Trophoblast cell (in vitro differentiated cells and primary cell): ENCODE data around the gene FSTL4.
A peak's percentile ranks its signal among the peaks of the same experiment; 100 is the strongest.

Source experiments
- DNase-seq, 2 donors: peaks; one replicate each; pipeline ENCODE4 v3.0.0-alpha.2; 2016
- H2AFZ ChIP-seq: 2 replicates; pipeline ENCODE4 v1.6.1; 2013; ENCODE audit warnings: low read length, moderate library complexity, mild to moderate bottlenecking; ENCODE audit not compliant: insufficient read depth, poor library complexity
- H2AK5ac ChIP-seq: 2 replicates; pipeline ENCODE4 v1.6.1; 2013; ENCODE audit warnings: mild to moderate bottlenecking, low read length
- H2BK120ac ChIP-seq: 2 replicates; pipeline ENCODE4 v1.6.1; 2013; ENCODE audit warnings: low read length, mild to moderate bottlenecking, moderate library complexity; ENCODE audit not compliant: insufficient read depth, poor library complexity
- H2BK12ac ChIP-seq: 2 replicates; pipeline ENCODE4 v1.6.1; 2013; ENCODE audit warnings: mild to moderate bottlenecking, low read length, moderate library complexity
- H2BK5ac ChIP-seq: 2 replicates; pipeline ENCODE4 v1.6.1; 2013; ENCODE audit warnings: low read length, low read depth, moderate library complexity, mild to moderate bottlenecking; ENCODE audit not compliant: poor library complexity
- H3K14ac ChIP-seq: 2 replicates; pipeline ENCODE4 v1.6.1; 2013; ENCODE audit warnings: mild to moderate bottlenecking, low read length
- H3K18ac ChIP-seq: 2 replicates; pipeline ENCODE4 v1.6.1; 2013; ENCODE audit warnings: mild to moderate bottlenecking, low read length
- H3K23ac ChIP-seq: 2 replicates; pipeline ENCODE4 v1.6.1; 2013; ENCODE audit warnings: low read length
- H3K27ac ChIP-seq: 2 replicates; pipeline ENCODE4 v1.5.1; 2013; ENCODE audit warnings: low read depth, mild to moderate bottlenecking, inconsistent platforms, low read length, moderate library complexity
- H3K27me3 ChIP-seq: 2 replicates; pipeline ENCODE4 v1.6.1; 2013; ENCODE audit warnings: inconsistent platforms, mild to moderate bottlenecking, low read length, moderate library complexity; ENCODE audit not compliant: insufficient read depth
- H3K36me3 ChIP-seq, 2 experiments: 1 replicate in 1 of 2; 2 replicates in 1 of 2; pipeline ENCODE4 v1.6.1; 2013; ENCODE audit warnings: low read length in 2 of 2, mild to moderate bottlenecking in 2 of 2, moderate library complexity in 1 of 2; ENCODE audit not compliant: insufficient read depth in 2 of 2, control insufficient read depth in 1 of 2
- H3K4ac ChIP-seq: 2 replicates; pipeline ENCODE4 v1.6.1; 2013; ENCODE audit warnings: low read depth, mild to moderate bottlenecking, low read length, moderate library complexity
- H3K4me1 ChIP-seq, 2 experiments: 1 replicate in 1 of 2; 2 replicates in 1 of 2; pipeline ENCODE4 v1.6.1; 2013; ENCODE audit warnings: low read length in 2 of 2, mild to moderate bottlenecking in 2 of 2, moderate library complexity in 1 of 2; ENCODE audit not compliant: insufficient read depth in 2 of 2, control insufficient read depth in 1 of 2
- H3K4me2 ChIP-seq: 2 replicates; pipeline ENCODE4 v1.6.1; 2013; ENCODE audit warnings: inconsistent platforms, mild to moderate bottlenecking, low read length, moderate library complexity
- H3K4me3 ChIP-seq: 2 replicates; pipeline ENCODE4 v1.5.1; 2013; ENCODE audit warnings: mild to moderate bottlenecking, low read depth, low read length, inconsistent platforms
- H3K79me1 ChIP-seq: one replicate; pipeline ENCODE4 v1.6.1; 2013; ENCODE audit warnings: low read length
- H3K79me2 ChIP-seq: 2 replicates; pipeline ENCODE4 v1.6.1; 2013; ENCODE audit warnings: low read length, mild to moderate bottlenecking; ENCODE audit not compliant: control insufficient read depth, insufficient read depth, poor library complexity
- H3K9ac ChIP-seq: 2 replicates; pipeline ENCODE4 v1.6.1; 2013; ENCODE audit warnings: mild to moderate bottlenecking, low read length
- H3K9me3 ChIP-seq: 2 replicates; pipeline ENCODE4 v1.6.1; 2013; ENCODE audit warnings: low read depth, mild to moderate bottlenecking, control low read depth, inconsistent platforms, low read length; ENCODE audit not compliant: insufficient read depth
- H4K12ac ChIP-seq: 2 replicates; pipeline ENCODE4 v1.6.1; 2013; ENCODE audit warnings: low read depth, mild to moderate bottlenecking, low read length, moderate library complexity
- H4K8ac ChIP-seq: 2 replicates; pipeline ENCODE4 v1.6.1; 2013; ENCODE audit warnings: low read depth, mild to moderate bottlenecking, low read length, moderate library complexity
- H4K91ac ChIP-seq: one replicate; pipeline ENCODE4 v1.6.1; 2013; ENCODE audit warnings: low read depth, mild to moderate bottlenecking, low read length, moderate library complexity
- WGBS: extraction: QIAGEN DNeasy Blood & Tissue Kit; methylation state at CpG from one replicate; pipeline ENCODE4 v1.1.7; 2013; ENCODE audit warnings: missing lambda C conversion rate; ENCODE audit not compliant: insufficient read length, insufficient coverage; ENCODE audit errors: extremely low coverage; 5-methylcytosine and 5-hydroxymethylcytosine counted together

FSTL4 gene

DNA sequence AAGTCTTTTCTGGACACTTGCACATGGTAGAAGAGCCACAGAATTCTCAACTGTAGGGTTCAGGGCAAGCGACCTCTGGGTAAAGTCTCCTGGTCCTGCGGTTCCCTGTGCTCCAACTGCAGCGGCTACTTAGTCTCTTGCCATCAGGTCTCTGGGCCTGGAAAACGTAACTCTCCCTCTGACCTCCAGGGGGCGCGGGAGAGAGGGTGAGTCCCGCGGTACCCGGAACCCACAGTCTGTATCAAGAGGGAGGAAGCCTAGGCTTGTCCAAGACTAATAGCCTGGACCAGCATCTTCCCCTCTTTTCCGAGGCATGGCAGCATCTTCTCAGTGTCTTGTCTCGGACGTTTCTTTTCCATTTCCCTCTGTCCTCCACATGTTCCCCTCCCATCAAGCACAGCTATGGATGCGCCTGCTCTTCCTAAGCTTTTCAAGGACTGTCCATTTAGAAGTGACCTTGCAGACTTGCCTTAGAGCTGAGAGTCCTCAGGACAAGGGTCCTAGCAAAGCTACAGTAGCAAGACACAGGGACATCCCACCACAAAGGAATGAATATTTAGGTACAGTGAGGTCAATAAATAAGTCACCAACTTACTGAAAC lies 59.3 kb downstream of the FSTL4 start:
- H3K79me2 ChIP-seq: no peaks in the 10 kb centered on the region
- H3K27ac ChIP-seq: no peak overlapping the region

GRCh38 chr5:133546500-133546899 lies 65.8 kb downstream of the FSTL4 start:
- Histone ChIP-seq H3K9ac (no peak overlapping the region), H2BK12ac (no peak overlapping the region), H2AK5ac (no peak overlapping the region), H3K79me1 (no peaks in the 10 kb centered on the region), H4K12ac (no peak overlapping the region), H3K14ac (no peak overlapping the region), H3K27ac (no peak overlapping the region), H4K8ac (no peak overlapping the region), H3K36me3 (no peaks in the 10 kb centered on the region), H2AFZ (no peak overlapping the region), H4K91ac (no peak overlapping the region), H3K27me3 (no peaks in the 10 kb centered on the region), H3K4me3 (no peak overlapping the region), H3K23ac (no peak overlapping the region), H2BK5ac (no peak overlapping the region), H2BK120ac (no peak overlapping the region), H3K4me2 (no peak overlapping the region), H3K9me3 (no peaks in the 10 kb centered on the region), H3K4me1 (no peaks in the 10 kb centered on the region), H3K79me2 (no peaks in the 10 kb centered on the region), H3K18ac (no peak overlapping the region), H3K4ac (no peak overlapping the region)
- no peak for DNase-seq
- no CpG with 5 or more reads among the region's 1 CpG for WGBS

More for the DNA sequence above, 59.3 kb downstream of the FSTL4 start:
- DNase-seq: peak; percentile 8 to 64
- Histone ChIP-seq H3K23ac (no peak overlapping the region), H2AK5ac (no peak overlapping the region), H3K4ac (no peak overlapping the region), H4K91ac (no peak overlapping the region), H3K14ac (no peak overlapping the region), H4K12ac (no peak overlapping the region), H2BK12ac (no peak overlapping the region), H3K18ac (no peak overlapping the region), H3K27me3 (no peaks in the 10 kb centered on the region), H3K79me1 (no peaks in the 10 kb centered on the region), H3K9me3 (no peaks in the 10 kb centered on the region), H3K36me3 (no peaks in the 10 kb centered on the region), H3K4me2 (no peak overlapping the region), H3K9ac (no peak overlapping the region), H2AFZ (no peak overlapping the region), H4K8ac (no peak overlapping the region), H3K4me1 (no peaks in the 10 kb centered on the region), H2BK120ac (no peak overlapping the region), H2BK5ac (no peak overlapping the region), H3K4me3 (no peak overlapping the region)
- no CpG with 5 or more reads among the region's 13 CpGs for WGBS

DNA sequence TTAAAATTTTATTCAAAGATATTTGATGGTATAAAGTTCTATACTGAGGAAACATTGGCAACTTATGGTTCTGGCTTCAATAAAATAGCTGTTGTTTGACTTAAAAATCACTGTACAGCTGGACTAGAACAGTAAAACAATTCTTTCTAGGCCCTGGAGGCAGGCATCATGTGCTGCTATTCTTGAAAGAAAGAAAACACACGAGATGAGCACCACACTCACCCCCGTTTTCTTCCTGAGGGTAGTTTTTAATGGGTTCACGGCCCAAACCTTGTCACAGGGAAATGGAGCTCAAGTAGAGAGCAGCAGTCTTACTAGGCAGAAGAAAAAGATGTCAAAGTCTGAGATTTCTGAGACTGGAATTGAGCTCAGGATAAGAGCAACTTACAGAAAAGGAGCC lies 68.0 kb downstream of the FSTL4 start:
- Histone ChIP-seq H3K4me3 (no peak overlapping the region), H3K79me2 (no peaks in the 10 kb centered on the region), H3K18ac (no peak overlapping the region), H3K14ac (no peak overlapping the region), H2BK12ac (no peak overlapping the region), H2AK5ac (no peak overlapping the region), H3K27me3 (no peaks in the 10 kb centered on the region), H2BK120ac (no peak overlapping the region), H3K9me3 (no peaks in the 10 kb centered on the region), H3K9ac (no peak overlapping the region), H2AFZ (no peak overlapping the region), H3K27ac (no peak overlapping the region), H2BK5ac (no peak overlapping the region), H3K36me3 (no peaks in the 10 kb centered on the region), H4K8ac (no peak overlapping the region), H3K4me1 (no peaks in the 10 kb centered on the region), H3K79me1 (no peaks in the 10 kb centered on the region), H3K23ac (no peak overlapping the region), H4K91ac (no peak overlapping the region), H3K4me2 (no peak overlapping the region), H3K4ac (no peak overlapping the region), H4K12ac (no peak overlapping the region)
- no CpG with 5 or more reads among the region's 3 CpGs for WGBS
- DNase-seq: no peak

DNA sequence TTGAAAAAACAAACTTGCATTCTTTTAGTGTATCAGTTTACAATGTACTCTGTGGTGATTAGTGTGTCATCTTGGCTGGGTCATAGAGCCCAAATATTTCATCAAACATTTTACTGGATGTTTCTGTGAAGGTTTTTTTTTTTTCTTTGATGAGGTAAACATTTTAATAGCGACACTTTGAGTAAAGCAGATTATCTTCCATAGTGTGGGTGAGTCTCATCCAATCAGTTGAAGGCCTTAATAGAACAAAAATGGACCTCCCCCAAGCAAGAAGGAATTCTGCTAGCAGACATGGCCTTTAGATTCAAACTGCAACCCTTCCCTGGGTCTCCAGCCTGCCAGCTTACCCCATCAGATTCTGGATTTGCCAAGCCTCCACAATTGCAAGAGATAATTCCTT lies 72.5 kb downstream of the FSTL4 start:
- Histone ChIP-seq H2AFZ (no peak overlapping the region), H3K4me1 (no peaks in the 10 kb centered on the region), H4K8ac (no peak overlapping the region), H2BK120ac (no peak overlapping the region), H3K9ac (no peak overlapping the region), H3K4ac (no peak overlapping the region), H2BK12ac (no peak overlapping the region), H3K9me3 (no peaks in the 10 kb centered on the region), H3K27ac (no peak overlapping the region), H3K23ac (no peak overlapping the region), H3K27me3 (no peaks in the 10 kb centered on the region), H4K91ac (no peak overlapping the region), H3K14ac (no peak overlapping the region), H3K4me2 (no peak overlapping the region), H3K79me1 (no peaks in the 10 kb centered on the region), H4K12ac (no peak overlapping the region), H3K36me3 (no peaks in the 10 kb centered on the region), H3K79me2 (no peaks in the 10 kb centered on the region), H2BK5ac (no peak overlapping the region), H2AK5ac (no peak overlapping the region), H3K18ac (no peak overlapping the region), H3K4me3 (no peak overlapping the region)
- DNase-seq: no peak
- WGBS: no CpG with 5 or more reads among the region's 1 CpG
